ENCODE measurements around the gene RABGGTA. TPM values are rescaled to one million over a fixed set of nuclear protein-coding genes. Genes with fewer than 3 reads are reported as not detected.
A peak's percentile ranks its signal among the peaks of the same experiment; 100 is the strongest.
"Not testable (repeated sequence)": the region's sequence is repeated elsewhere in the genome, so short reads cannot be mapped to it uniquely, and the experiment has no call there.

The RABGGTA gene
- total RNA-seq, 1 donor from 2014 or later = 38.4 TPM

- no peak for DNase-seq (ENCODE audit: low spot score)
- Mint-ChIP-seq H3K4me1 (ENCODE audit: low read depth) (peaks cover 60% of the 10 kb centered on the region), H3K9me3 (no peaks in the 10 kb centered on the region), H3K27ac (peak overlapping the region; percentile 25), H3K27me3 (ENCODE audit: low read depth) (no peaks in the 10 kb centered on the region), H3K36me3 (ENCODE audit: low read depth) (peaks cover 78% of the 10 kb centered on the region), H3K4me3 (ENCODE audit: low read depth) (no peak overlapping the region)
- intact Hi-C loops (cut with micrococcal nuclease) = no loop called here
These were observed 35.4 kb downstream of the RABGGTA start for GRCh38 chr14:24235804-24236688.

- Mint-ChIP-seq H3K4me3 (ENCODE audit: low read depth) (peak overlapping the region; percentile 62), H3K36me3 (ENCODE audit: low read depth) (peaks cover 65% of the 10 kb centered on the region), H3K27ac (peak overlapping the region; percentile 62), H3K9me3 (no peaks in the 10 kb centered on the region), H3K4me1 (ENCODE audit: low read depth) (peaks cover 49% of the 10 kb centered on the region), H3K27me3 (ENCODE audit: low read depth) (no peaks in the 10 kb centered on the region)
- no peak for DNase-seq (ENCODE audit: low spot score)
- intact Hi-C loops (cut with micrococcal nuclease) = no loop called here
These were observed 37.0 kb downstream of the RABGGTA start for GRCh38 chr14:24234095-24235005.

DNA sequence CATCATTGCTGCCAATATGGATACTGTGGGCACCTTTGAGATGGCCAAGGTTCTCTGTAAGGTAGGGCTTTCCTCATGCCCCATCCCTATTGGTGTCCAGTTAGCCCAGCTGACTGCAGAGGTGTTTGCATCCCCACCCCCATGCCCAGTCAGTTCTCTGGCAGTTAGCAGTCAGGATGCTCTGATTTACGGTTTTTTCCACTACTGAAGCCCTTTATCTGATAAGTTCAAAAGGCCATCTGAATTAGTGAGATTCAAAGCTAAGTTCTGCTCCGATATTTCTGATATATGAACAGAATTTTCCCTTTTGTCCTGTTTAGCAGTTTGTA lies 37.9 kb downstream of the RABGGTA start:
- Mint-ChIP-seq H3K36me3 (ENCODE audit: low read depth) (peaks cover 62% of the 10 kb centered on the region), H3K4me3 (ENCODE audit: low read depth) (peak overlapping the region; percentile 97), H3K27me3 (ENCODE audit: low read depth) (no peaks in the 10 kb centered on the region), H3K27ac (peak overlapping the region; percentile 91), H3K9me3 (no peaks in the 10 kb centered on the region), H3K4me1 (ENCODE audit: low read depth) (peaks cover 48% of the 10 kb centered on the region)
- intact Hi-C loops (cut with micrococcal nuclease) = loop anchor here (2.0 kb wide), 1 partner anchor 679 kb away; no protein-coding TSS in a partner anchor
- no peak for DNase-seq (ENCODE audit: low spot score)

DNA sequence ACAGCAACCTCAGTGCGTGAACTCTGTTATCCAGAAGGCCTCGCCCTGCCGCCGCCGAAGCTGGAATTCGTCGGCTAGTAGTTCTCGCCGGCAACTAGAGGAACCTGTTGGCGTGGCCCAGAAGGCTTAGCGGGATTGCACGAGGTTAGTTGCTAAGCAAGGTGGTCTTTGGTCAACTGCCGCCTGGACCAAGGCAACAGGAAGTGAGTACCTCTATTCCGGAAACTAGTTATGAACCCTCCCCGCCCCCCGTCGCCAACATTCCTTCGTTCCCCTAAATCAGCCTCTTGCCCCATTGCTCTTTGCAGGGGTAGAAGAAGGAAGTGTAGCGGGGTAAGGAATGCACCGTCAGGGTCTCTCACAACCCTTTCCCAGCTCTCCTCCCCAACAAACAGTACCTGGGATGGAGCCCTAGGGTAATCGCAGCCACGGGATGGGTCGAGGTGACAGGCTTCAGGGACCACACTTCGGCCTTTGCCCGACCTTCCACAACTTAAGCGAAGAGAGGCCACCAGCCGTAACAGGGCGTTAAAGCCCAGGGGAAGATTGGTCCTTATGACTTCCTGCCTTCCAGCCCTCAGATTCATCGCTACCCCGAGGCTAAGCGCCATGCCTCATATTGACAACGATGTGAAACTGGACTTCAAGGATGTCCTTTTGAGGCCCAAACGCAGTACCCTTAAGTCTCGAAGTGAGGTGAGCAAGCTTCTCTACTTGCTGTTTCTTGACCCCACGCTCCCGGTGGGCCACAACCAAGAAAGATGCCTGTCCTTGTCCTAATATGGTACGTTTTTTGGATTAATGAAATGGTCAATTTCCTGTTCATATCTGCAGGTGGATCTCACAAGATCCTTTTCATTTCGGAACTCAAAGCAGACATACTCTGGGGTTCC lies 38.5 kb downstream of the RABGGTA start, which contains the start of gene GMPR2:
Gene GMPR2, plus strand, starts transcription at position 285 of the 893 bp plus-strand sequence. Its CDS starts 325 bp downstream, at position 610.
- Mint-ChIP-seq H3K9me3 (no peaks in the 10 kb centered on the region), H3K27me3 (ENCODE audit: low read depth) (no peaks in the 10 kb centered on the region), H3K27ac (peak within 1 kb of the TSS; percentile 91), H3K4me3 (ENCODE audit: low read depth) (peak within 1 kb of the TSS; percentile 97), H3K36me3 (ENCODE audit: low read depth) (peaks cover 56% of the 10 kb centered on the region), H3K4me1 (ENCODE audit: low read depth) (peaks cover 45% of the 10 kb centered on the region)
- intact Hi-C loops (cut with micrococcal nuclease) = loop anchor here (1.0 to 2.0 kb wide), 7 partner anchors 9 to 678 kb away; partner anchors contain the start of genes DCAF11, MDP1, NRL and PSME2
- DNase-seq (ENCODE audit: low spot score) = peak; percentile 22

GRCh38 chr14:24232121-24232644 lies 39.2 kb downstream of the RABGGTA start, which contains the start of gene NEDD8:
NEDD8 (minus strand) TSS chr14:24232367; CDS start chr14:24232267, 100 bp downstream.
- peaks cover 44% of the 10 kb centered on the region for H3K4me1 Mint-ChIP-seq (ENCODE audit: low read depth)
- peak within 1 kb of the TSS; percentile 91 for H3K27ac Mint-ChIP-seq
- peaks cover 53% of the 10 kb centered on the region for H3K36me3 Mint-ChIP-seq (ENCODE audit: low read depth)

DNA sequence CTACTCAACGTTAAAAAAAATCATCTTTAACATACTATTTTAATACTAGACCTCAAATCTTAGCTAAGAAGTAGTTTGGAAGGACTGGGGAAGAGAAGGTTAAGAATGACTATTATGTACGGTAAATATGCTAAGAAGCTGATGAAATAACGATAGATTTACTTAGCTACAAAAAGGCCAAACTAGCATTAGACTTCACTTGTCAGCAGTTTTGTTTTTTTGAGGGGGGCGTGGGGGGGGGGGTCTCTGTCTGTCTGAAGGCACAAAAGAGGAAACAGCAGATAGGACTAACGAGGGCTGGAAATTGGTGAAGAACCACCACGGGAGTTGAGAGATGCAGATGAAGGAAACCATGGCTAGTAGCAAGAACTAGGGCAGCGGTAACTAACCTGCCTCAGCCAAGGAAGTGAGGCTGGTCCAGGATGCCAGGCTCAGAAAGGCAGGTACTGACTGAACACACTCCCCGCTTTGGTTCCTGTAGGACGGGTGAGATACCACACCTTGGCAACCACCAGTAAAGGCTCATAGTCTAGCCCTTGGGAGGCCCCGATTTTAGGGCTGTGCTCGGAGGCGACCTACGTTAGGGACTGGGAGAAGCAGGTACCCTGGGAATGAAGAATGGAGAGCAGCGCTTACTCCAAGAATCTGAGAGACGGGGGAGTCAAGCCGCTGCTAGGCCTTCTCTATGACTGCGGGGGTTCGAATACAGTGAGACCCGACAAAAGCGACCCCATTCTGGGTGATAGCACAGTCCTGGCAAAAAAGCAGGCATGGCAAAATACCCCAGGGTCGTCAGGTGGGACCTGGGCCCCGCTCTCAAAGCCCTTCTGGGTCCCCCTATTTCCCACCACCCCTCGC lies 39.9 kb downstream of the RABGGTA start:
- no peak for DNase-seq (ENCODE audit: low spot score)
- Mint-ChIP-seq H3K27ac (peak overlapping the region; percentile 91), H3K4me3 (ENCODE audit: low read depth) (peak overlapping the region; percentile 97), H3K9me3 (no peaks in the 10 kb centered on the region), H3K36me3 (ENCODE audit: low read depth) (peaks cover 52% of the 10 kb centered on the region), H3K4me1 (ENCODE audit: low read depth) (peaks cover 45% of the 10 kb centered on the region), H3K27me3 (ENCODE audit: low read depth) (no peaks in the 10 kb centered on the region)
- intact Hi-C loops (cut with micrococcal nuclease) = loop anchor here (1.0 to 2.0 kb wide), 7 partner anchors 11 to 677 kb away; partner anchors contain the start of genes DCAF11, MDP1, NRL and PSME2

More at GRCh38 chr14:24232121-24232644, 39.2 kb downstream of the RABGGTA start, which contains the start of gene NEDD8:
- intact Hi-C loops (cut with micrococcal nuclease) = loop anchor here (1.0 to 2.0 kb wide), 7 partner anchors 10 to 677 kb away; partner anchors contain the start of genes DCAF11, MDP1, NRL and PSME2
- Mint-ChIP-seq H3K27me3 (ENCODE audit: low read depth) (no peaks in the 10 kb centered on the region), H3K4me3 (ENCODE audit: low read depth) (peak within 1 kb of the TSS; percentile 97), H3K9me3 (no peaks in the 10 kb centered on the region)
- DNase-seq (ENCODE audit: low spot score) = peak; percentile 89

DNA sequence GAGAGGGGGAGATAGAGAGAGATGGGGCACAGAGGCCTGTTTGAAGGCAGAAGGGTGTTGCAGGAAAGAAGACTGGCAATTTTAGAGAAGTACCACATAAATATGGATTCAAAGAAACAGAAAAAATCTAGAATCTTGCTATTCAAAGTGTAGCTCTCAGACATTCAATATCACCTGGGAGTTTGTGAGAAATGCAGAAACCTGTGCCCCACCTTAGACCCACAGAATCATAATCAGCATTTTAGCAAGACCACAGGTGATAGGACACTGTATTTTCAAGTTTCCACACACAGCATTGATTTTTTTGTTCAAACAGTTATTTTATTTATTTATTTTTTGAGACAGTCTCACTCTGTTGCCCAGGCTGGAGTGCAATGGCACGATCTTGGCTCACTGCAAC lies 42.5 kb downstream of the RABGGTA start:
- Mint-ChIP-seq H3K27ac (no peak overlapping the region), H3K36me3 (ENCODE audit: low read depth) (peaks cover 42% of the 10 kb centered on the region), H3K9me3 (no peaks in the 10 kb centered on the region), H3K4me1 (ENCODE audit: low read depth) (peaks cover 31% of the 10 kb centered on the region), H3K27me3 (ENCODE audit: low read depth) (no peaks in the 10 kb centered on the region), H3K4me3 (ENCODE audit: low read depth) (no peak overlapping the region)
- intact Hi-C loops (cut with micrococcal nuclease) = no loop called here
- no peak for DNase-seq (ENCODE audit: low spot score)

- peaks cover 24% of the 10 kb centered on the region for H3K4me1 Mint-ChIP-seq (ENCODE audit: low read depth)
- H3K9me3 Mint-ChIP-seq = no peaks in the 10 kb centered on the region
- intact Hi-C loops (cut with micrococcal nuclease) = no loop called here
- no peak overlapping the region for H3K27ac Mint-ChIP-seq
- H3K27me3 Mint-ChIP-seq (ENCODE audit: low read depth) = no peaks in the 10 kb centered on the region
- H3K4me3 Mint-ChIP-seq (ENCODE audit: low read depth) = no peak overlapping the region
- peaks cover 34% of the 10 kb centered on the region for H3K36me3 Mint-ChIP-seq (ENCODE audit: low read depth)
- DNase-seq (ENCODE audit: low spot score) = no peak
These were observed 44.9 kb downstream of the RABGGTA start for GRCh38 chr14:24226473-24226872.

DNA sequence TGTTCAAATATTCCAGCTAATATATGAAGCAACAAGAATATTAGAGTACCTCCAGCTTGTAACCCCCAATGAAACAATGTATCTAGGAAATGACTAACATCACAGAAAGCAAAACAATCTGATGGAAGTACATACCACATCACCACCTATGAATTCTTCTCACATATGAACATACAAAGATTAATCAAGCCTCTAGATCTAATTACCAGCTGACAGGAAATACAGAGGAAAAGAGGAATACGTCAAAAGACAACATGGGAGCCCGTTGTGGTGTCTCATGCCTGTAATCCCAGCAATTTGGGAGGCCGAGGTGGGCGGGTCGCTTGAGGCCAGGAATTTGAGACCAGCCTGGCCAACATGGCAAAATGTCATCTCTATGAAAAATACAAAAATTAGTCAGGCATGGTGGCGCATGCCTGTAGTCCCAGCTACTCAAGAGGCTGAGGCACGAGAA lies 46.8 kb downstream of the RABGGTA start:
- H3K27me3 Mint-ChIP-seq (ENCODE audit: low read depth) = no peaks in the 10 kb centered on the region
- intact Hi-C loops (cut with micrococcal nuclease) = no loop called here
- peaks cover 19% of the 10 kb centered on the region for H3K4me1 Mint-ChIP-seq (ENCODE audit: low read depth)
- no peak for DNase-seq (ENCODE audit: low spot score)
- H3K27ac Mint-ChIP-seq = no peak overlapping the region
- H3K9me3 Mint-ChIP-seq = no peaks in the 10 kb centered on the region
- peaks cover 33% of the 10 kb centered on the region for H3K36me3 Mint-ChIP-seq (ENCODE audit: low read depth)
- no peak overlapping the region for H3K4me3 Mint-ChIP-seq (ENCODE audit: low read depth)

GRCh38 chr14:24222987-24223386 lies 48.4 kb downstream of the RABGGTA start:
- intact Hi-C loops (cut with micrococcal nuclease); H3K27ac Mint-ChIP-seq; H3K4me3 Mint-ChIP-seq (ENCODE audit: low read depth); H3K27me3 Mint-ChIP-seq (ENCODE audit: low read depth); H3K9me3 Mint-ChIP-seq; DNase-seq (ENCODE audit: low spot score): not testable (repeated sequence)
- Mint-ChIP-seq H3K4me1 (ENCODE audit: low read depth) (peaks cover 18% of the 10 kb centered on the region), H3K36me3 (ENCODE audit: low read depth) (peaks cover 30% of the 10 kb centered on the region)

DNA sequence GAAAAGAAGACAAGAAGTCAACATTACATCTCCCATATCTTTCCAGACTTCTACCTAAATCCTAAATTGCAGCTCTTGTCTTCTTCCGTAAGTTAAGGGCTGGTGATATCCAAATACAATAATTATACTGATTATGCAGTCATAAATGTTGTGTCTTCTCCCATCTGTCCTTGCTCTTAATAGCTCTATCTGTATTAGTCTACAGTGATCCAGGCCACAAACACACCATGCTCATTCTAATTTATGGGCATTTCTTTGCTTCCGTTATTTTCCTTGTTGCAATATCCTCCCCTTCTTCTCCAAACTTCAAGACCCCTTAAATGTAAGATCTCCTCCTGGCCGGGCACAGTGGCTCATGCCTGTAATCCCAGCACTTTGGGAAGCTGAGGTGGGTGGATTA lies 51.9 kb downstream of the RABGGTA start:
- Mint-ChIP-seq H3K4me1 (ENCODE audit: low read depth) (peaks cover 13% of the 10 kb centered on the region), H3K27me3 (ENCODE audit: low read depth) (no peaks in the 10 kb centered on the region), H3K4me3 (ENCODE audit: low read depth) (no peak overlapping the region), H3K36me3 (ENCODE audit: low read depth) (peaks cover 15% of the 10 kb centered on the region), H3K9me3 (no peaks in the 10 kb centered on the region), H3K27ac (no peak overlapping the region)
- intact Hi-C loops (cut with micrococcal nuclease) = no loop called here
- no peak for DNase-seq (ENCODE audit: low spot score)

Measured in activated T-helper 2 cell treated with anti-CD3 and anti-CD28 coated beads, Interferon-gamma antibody, Interleukin-2, Interleukin-4, amounts not matched to agents 10 μg/mL and 5 μg/mL and 100 μg/mL, durations not matched to agents 14 hours and 24 hours and 36 hours (primary cell).